HL-60 (cell line): Measurements from ENCODE around the gene CEP44.

Experiments
- GABPA ChIP-seq: IDR thresholded peaks from 2 replicates; pipeline ENCODE4 v1.6.1; 2012; ENCODE audit warnings: low read depth
- POLR2AphosphoS5 ChIP-seq: IDR thresholded peaks from 2 replicates; pipeline ENCODE4 v1.6.1; 2012; ENCODE audit warnings: low read depth
- SPI1 ChIP-seq: IDR thresholded peaks from 2 replicates; pipeline ENCODE4 v1.6.1; 2012; ENCODE audit warnings: low read depth, mild to moderate bottlenecking, borderline replicate concordance
- TF ChIP-seq, protein P1 (sequence below): IDR thresholded peaks from one replicate; pipeline ENCODE4 v1.5.1; 2011; ENCODE audit warnings: low read length, control low read depth, inconsistent platforms; ENCODE audit not compliant: insufficient read depth
- TF ChIP-seq, protein P2 (sequence below): IDR thresholded peaks from 2 replicates; pipeline ENCODE4 v1.6.1; 2012; ENCODE audit warnings: low read depth; ENCODE audit not compliant: insufficient replicate concordance

DNA sequence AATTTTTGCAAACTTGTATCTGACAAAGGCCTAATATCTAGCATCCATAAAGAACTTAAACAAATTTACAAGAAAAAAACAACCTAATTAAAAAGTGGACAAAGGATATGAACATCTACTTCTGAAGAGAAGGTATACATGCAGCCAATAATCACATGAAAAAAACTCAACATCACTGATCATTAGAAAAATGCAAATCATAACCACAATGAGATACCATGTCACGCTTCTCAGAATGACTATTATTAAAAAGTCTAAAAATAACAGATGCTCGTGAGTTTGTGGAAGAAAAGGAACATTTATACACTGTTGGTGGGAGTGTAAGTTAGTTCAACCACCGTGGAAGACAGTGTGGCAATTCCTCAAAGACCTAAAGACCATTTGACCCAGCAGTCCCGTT lies 24.0 kb downstream of the CEP44 start:
- TF ChIP-seq, protein P1, sequence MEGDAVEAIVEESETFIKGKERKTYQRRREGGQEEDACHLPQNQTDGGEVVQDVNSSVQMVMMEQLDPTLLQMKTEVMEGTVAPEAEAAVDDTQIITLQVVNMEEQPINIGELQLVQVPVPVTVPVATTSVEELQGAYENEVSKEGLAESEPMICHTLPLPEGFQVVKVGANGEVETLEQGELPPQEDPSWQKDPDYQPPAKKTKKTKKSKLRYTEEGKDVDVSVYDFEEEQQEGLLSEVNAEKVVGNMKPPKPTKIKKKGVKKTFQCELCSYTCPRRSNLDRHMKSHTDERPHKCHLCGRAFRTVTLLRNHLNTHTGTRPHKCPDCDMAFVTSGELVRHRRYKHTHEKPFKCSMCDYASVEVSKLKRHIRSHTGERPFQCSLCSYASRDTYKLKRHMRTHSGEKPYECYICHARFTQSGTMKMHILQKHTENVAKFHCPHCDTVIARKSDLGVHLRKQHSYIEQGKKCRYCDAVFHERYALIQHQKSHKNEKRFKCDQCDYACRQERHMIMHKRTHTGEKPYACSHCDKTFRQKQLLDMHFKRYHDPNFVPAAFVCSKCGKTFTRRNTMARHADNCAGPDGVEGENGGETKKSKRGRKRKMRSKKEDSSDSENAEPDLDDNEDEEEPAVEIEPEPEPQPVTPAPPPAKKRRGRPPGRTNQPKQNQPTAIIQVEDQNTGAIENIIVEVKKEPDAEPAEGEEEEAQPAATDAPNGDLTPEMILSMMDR, result no peak
- TF ChIP-seq, protein P2, sequence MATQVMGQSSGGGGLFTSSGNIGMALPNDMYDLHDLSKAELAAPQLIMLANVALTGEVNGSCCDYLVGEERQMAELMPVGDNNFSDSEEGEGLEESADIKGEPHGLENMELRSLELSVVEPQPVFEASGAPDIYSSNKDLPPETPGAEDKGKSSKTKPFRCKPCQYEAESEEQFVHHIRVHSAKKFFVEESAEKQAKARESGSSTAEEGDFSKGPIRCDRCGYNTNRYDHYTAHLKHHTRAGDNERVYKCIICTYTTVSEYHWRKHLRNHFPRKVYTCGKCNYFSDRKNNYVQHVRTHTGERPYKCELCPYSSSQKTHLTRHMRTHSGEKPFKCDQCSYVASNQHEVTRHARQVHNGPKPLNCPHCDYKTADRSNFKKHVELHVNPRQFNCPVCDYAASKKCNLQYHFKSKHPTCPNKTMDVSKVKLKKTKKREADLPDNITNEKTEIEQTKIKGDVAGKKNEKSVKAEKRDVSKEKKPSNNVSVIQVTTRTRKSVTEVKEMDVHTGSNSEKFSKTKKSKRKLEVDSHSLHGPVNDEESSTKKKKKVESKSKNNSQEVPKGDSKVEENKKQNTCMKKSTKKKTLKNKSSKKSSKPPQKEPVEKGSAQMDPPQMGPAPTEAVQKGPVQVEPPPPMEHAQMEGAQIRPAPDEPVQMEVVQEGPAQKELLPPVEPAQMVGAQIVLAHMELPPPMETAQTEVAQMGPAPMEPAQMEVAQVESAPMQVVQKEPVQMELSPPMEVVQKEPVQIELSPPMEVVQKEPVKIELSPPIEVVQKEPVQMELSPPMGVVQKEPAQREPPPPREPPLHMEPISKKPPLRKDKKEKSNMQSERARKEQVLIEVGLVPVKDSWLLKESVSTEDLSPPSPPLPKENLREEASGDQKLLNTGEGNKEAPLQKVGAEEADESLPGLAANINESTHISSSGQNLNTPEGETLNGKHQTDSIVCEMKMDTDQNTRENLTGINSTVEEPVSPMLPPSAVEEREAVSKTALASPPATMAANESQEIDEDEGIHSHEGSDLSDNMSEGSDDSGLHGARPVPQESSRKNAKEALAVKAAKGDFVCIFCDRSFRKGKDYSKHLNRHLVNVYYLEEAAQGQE, result no peak
- TF ChIP-seq POLR2AphosphoS5 (no peak), GABPA (no peak), SPI1 (no peak)
